GM18909 (cell line): ENCODE results near the gene GPM6B.
"Not testable (repeated sequence)": the region's sequence is repeated elsewhere in the genome, so short reads cannot be mapped to it uniquely, and the experiment has no call there.

Experiments
- ATAC-seq: cut with Tn5 transposase; IDR thresholded peaks from one replicate; pipeline ENCODE4 v1.9.1; 2021; ENCODE audit warnings: mild to moderate bottlenecking; ENCODE audit not compliant: unreplicated experiment, poor library complexity

Gene GPM6B

DNA sequence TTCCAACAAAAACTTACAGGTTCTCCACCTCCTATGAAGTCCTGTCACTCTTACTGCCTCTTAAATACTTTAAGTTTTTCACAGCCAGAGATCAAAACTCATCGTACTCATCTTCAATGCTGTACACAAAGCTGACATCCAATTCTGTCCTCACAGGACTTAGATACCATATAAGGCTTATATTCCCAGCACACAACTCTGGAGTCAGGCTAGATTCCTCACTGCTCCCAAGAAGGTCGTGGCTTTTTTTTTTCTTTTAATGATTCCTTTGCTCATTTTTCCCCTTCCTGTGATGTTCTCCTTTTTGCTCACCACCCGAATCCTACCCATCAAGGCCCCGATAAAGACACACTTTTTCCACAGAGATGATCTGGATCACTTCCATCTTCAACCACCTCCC lies 83.4 kb downstream of the GPM6B start:
- ATAC-seq, result no peak

DNA sequence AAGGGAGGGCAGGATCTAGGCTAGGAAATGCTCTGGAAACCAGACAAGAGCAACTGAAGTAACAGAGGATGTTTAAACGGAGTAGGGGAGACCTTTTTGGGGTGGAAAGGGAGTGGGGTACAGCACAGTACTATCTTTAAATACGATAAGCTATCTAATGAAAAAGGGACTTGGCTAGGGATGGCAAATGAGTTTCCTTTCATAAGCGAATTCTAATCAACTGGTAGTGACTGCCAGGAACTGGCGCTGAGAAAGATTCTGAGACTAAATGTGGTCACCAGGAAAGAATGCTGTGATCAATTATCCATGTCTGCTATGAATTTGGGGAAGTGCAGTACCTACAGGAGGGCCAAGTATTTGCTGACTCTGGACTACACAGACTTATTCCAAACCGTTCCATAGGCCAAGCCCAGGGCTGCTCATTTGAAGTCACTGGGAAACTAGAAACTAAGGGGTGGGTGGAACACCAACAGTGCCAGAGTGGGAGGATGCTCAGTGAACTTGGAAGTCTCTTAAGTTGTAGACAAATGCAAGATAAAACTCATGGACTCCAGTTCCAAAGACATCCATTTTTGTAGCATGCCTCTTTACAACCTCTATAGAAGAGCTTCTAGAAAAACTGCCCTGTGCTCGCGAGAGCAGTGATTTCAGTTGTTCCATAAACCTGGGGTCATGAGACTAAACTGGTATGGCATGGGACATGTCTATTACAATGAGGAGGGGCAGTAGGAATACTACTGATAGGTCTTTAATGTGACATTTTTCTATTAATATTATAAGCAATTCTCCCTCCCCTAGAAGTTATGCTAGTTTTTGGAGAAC lies 84.4 kb downstream of the GPM6B start:
- no peak for ATAC-seq

DNA sequence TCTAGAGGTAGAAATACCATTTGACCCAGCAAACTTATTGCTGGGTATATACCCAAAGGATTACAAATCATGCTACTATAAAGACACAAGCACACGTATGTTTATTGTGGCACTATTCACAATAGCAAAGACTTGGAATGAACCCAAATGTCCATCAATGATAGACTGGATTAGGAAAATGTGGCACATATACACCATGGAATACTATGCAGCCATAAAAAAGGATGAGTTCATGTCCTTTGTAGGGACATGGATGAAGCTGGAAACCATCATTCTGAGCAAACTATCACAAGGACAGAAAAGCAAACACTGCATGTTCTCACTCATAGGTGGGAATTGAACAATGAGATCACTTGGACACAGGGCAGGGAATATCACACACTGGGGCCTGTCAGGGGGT lies 86.4 kb downstream of the GPM6B start:
- ATAC-seq, result not testable (repeated sequence)

DNA sequence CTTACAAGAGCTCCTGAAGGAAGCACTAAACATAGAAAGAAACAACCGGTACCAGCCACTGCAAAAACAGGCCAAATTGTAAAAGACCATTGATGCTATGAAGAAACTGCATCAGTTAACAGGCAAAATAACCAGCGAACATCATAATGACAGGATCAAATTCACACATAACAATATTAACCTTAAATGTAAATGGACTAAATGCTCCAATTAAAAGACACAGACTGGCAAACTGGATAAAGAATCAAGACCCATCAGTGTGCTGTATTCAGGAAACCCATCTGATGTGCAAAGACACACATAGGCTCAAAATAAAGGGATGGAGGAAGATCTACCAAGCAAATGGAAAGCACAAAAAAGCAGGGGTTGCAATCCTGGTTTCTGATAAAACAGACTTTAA lies 90.3 kb downstream of the GPM6B start:
- not testable (repeated sequence) for ATAC-seq

DNA sequence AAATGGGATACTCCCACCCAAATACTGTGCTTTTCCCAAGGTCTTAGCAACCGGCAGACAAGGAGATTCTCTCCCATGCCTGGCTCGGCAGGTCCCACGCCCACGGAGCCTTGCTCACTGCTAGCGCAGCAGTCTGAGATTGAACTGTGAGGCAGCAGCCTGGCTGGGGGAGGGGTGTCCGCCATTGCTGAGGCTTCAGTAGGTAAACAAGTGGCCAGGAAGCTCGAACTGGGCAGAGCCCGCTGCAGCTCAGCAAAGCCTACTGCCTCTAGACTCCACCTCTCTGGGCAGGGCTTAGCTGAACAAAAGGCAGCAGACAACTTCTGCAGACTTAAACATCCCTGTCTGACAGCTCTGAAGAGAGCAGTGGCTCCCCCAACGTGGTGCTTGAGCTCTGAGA lies 92.0 kb downstream of the GPM6B start:
- not testable (repeated sequence) for ATAC-seq

DNA sequence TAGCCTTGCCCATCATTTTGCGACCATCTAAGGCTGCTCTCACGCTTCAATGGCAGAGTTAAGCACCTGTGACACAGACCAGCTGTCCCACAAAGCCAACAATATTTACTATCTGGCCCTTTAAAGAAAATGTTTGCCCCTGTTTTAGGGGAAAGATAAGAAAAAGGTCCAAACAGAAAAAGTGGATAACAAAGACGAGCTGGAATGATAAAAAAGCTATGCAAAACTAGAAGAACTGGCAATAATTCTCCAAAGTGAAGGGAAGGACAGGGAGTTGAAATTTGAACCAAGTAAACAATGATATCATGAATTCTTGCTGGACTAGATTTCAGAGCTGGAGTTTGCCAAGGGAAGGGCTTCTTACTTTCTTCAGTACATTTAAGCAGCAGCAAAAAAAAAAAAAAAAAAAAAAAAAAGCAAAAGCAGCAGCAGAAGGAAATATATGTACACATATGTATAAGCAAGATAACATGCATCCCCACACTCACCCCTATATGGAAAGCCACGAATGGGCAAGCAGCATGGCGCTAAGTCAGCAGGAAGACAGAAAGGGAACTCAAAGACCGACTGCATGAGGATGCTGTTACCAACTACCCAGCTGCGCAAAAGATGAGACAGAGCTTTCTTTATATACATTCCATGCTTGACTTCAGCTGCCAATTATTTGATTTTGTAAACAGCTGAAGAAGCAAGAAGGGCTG lies 94.9 kb downstream of the GPM6B start:
- ATAC-seq, result no peak

DNA sequence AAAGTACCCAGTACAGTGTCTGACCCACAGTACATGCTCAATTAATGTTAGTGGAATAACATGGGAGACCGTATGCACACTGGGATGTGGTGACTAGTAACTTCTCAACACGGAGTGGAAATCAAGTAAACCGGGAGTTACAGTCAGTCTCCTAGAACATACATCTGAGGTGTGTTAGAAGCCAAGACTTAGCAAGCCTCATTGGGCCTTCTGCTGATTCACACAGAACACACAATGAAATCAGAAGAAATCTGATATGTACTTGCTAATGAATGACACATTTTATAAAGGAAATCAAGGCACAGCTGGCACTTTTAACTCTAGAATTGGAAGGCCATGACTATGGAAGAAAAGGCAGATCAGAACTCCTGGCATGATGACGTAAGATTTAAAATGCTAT lies 95.5 kb downstream of the GPM6B start:
- ATAC-seq, result no peak
